Stimulated activated CD8-positive, alpha-beta memory T cell treated with anti-CD3 and anti-CD28 coated beads, Interleukin-4, amount 100 ng/mL, for 4 hours (primary cell): ENCODE data around the gene MAOB.
"Not testable (repeated sequence)": the region's sequence is repeated elsewhere in the genome, so short reads cannot be mapped to it uniquely, and the experiment has no call there.

Source experiments
- DNase-seq, 2 donors: peaks; one replicate each; pipeline ENCODE4 v3.0.0-alpha.2; 2020; ENCODE audit warnings: low read depth in 2 of 2, low spot score in 1 of 2

MAOB gene

GRCh38 chrX:43882294-43882681 is at the start of gene MAOB:
Gene MAOB, minus strand, starts transcription at chrX:43882450. Its CDS starts 151 bp downstream, at chrX:43882299.
- DNase-seq: no peak

DNA sequence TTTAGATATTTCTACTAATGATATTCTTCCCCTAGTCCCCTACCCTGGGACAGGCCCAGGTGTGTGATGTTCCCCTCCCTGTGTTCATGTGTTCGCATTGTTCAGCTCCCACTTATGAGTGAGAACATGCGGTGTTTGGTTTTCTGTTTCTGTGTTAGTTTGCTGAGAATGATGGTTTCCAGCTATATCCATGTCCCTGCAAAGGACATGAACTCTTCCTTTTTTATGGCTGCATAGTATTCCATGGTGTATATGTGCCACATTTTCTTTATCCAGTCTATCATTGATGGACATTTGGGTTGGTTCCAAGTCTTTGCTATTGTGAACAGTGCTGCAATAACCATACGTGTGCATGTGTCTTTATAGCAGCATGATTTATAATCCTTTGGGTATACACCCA is 39.8 kb upstream of the MAOB start:
- DNase-seq: not testable (repeated sequence)

DNA sequence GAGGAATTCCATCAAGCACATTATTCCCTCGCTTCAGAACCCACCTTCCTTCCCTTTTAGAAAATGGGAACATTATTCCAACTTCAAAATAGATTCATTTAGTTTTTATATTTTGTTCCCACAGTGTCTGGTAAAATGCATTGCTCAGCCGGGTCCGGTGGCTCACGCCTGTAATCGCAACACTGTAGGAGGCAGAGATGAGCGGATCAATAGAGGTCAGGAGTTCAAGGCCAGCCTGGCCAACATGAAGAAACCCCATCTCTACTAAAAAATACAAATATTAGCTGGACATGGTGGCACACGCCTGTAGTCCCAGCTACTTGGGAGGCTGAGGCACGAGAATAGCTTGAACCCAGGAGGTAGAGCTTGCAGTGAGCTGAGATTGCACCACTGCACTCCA is 28.5 kb upstream of the MAOB start:
- DNase-seq: not testable (repeated sequence)

- DNase-seq: no peak
Measured at GRCh38 chrX:43910012-43910411, 27.8 kb upstream of the MAOB start.

GRCh38 chrX:43909141-43909540 is 26.9 kb upstream of the MAOB start:
- no peak for DNase-seq

DNA sequence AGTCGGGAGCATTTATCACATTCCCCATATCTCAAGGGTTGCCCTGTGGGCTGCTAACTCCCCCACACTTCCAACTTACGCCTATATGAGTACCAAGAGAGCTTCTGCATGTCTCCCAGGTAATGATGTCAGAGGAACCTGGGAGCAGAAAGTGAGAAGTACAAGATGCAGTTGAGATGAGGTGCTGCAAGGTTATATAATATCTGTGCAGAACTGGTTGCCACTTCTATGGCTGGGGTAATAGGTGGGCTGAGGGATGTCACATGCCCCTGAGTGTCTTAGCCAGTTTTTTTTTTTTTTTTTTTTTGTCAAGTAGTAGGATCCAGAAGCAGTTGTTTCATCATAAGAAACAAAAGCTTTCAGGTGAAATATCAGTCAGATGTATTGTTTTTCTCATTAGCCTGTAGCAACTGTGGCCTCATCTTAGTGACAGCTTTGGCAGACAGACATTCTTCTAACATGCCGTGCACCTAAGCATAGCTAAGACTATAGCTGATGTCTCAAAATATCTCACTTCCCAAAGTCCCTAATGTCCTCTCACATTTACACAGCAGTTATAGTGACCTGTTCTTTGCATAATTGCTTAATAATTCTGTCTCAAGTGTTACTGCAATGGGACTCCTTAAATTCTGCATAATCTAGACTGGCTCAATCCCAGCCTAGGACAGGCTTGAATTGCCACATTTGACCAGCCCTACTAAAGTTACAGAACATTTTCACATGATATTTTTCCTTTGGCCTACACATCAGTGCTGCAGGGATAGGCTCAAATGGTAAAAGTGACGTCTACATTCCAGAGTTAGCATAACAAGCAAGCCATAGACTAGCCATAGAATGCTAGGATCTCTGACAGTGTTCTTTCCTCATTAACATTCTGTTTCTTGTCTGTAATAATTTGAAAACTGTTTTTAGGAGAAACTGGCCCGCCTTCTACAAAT is 17.9 kb upstream of the MAOB start:
- DNase-seq: no peak

- DNase-seq: no peak
Measured at GRCh38 chrX:43898406-43899035, 16.3 kb upstream of the MAOB start.

GRCh38 chrX:43897290-43897689 is 15.0 kb upstream of the MAOB start:
- DNase-seq: no peak

DNA sequence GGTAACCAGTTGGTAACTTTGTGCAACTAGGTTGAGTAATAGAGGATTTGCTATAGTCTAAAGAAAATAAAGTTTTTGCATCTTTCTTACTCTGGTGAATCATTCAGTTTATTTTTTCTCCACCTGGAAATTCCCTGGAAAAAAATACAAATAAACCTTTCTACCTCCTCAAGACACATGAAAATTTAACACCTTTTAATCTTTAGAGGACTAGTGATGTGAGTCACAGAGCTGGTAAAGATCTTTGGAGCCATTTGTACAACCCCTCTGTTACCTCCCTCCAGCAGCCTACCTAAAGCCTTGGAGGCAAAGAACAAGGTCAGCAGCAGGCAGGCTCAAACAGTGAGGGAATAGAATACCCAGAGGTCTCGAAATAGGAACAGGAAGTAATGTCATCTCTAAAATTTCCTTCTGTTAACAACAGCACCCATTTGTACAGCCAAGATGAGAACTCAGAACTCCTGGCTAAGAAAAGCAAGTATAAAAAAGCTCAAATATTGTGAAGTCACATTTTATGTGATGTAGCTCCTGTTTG is 10.2 kb upstream of the MAOB start:
- DNase-seq: no peak

DNA sequence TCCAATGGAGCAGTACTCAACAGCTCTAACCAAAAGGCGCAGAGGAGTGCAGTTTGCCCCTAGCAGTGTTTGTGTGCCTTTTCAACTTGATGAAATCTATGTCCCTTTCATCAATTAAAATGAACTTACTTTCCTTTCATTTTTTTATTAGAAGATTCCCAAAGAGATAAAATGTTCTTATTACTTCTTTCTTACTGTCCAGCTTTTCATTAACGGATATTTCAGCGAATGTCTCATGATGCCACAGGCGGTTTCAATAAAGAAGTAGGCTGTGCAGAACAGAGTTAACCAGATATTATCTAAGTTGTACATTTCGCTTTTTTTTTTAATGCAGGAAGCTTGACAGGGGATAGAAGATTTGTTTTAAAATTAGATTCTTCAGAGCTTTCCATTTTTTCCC is 3.4 kb upstream of the MAOB start:
- no peak for DNase-seq

- DNase-seq: no peak
Measured at GRCh38 chrX:43881410-43882293, 598 bp downstream of the MAOB start.

GRCh38 chrX:43880425-43880824 is 1.8 kb downstream of the MAOB start:
- DNase-seq: no peak

DNA sequence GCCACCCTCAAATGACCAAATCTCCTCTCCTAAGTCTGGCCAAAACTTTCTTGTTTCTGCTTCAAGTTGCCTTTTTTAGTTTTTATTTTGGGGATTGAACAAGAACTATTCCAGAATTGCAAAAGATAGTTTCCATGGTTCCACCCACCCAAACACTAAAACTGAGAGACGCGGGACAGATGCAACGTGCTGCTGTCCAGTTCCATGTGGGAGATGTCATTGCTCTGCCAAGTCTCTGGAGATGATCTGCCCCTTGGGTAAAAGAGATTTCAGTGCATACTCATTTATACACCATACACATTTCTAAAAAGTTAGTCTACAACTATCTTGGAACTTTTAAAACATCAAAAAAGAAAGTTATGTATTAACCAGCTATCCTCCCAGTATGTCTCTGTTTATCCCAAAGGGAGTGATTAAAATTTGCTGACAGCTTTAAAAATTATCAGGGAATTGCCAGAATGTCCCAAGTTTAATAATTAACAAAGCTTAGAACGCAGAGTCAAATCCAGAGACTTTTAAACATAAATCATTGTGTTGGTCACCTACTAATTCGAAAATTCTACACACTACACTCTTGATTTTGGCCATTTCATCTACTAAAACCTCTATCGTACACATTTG is 3.2 kb downstream of the MAOB start:
- DNase-seq: no peak

GRCh38 chrX:43876680-43877079 is 5.6 kb downstream of the MAOB start:
- no peak for DNase-seq

GRCh38 chrX:43870758-43871419 is 11.4 kb downstream of the MAOB start:
- DNase-seq: no peak

GRCh38 chrX:43870011-43870410 is 12.2 kb downstream of the MAOB start:
- no peak for DNase-seq

- no peak for DNase-seq
Measured at GRCh38 chrX:43868791-43869190, 13.5 kb downstream of the MAOB start.

GRCh38 chrX:43866423-43866822 is 15.8 kb downstream of the MAOB start:
- no peak for DNase-seq

DNA sequence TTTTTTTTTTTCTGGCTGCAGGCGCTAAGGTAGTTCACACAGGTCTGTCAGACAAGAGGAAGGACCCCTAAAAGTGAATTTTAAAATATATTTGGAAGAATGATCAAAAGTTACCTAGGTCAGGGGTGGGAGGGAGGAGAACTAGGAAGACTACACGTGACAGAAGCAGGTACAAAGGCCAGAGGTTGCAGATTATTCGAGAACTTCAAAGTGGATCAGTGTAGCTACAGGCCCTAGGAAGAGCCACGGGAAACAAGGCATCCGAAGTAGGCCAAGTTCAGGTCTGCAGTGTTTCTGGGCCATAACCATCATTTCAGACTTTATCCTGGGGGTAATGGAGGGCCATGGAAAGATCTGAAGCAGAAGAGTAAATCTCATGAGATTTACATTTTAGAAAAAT is 16.5 kb downstream of the MAOB start:
- no peak for DNase-seq

DNA sequence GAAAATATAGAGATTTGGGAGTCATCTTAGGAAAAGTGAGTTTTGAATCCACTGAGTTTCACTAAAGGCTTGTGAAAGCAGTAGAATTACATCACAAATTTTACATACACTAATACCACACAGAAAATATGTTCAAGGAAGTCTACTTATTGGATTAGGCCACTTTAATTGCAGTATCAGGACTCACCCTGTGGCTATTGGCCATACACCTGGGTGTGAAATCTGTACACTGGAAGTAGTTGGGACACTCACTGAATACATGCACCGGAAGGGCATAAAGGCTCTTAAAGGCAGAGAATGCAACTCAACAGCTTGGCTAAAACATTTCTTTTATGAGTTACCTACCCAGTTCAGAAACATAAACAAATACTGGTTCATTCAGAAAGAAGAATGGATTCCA is 19.8 kb downstream of the MAOB start:
- no peak for DNase-seq
